ENCODE results near the gene SEC14L6.

GRCh38 chr22:30485362-30485988 lies 61.1 kb downstream of the SEC14L6 start:
- TF ChIP-seq EZH2 (IDR thresholded peaks at IDR 0.05; ENCODE audit: insufficient read depth, poor library complexity, severe bottlenecking) (no peak), EZH2phosphoT487 (IDR thresholded peaks at IDR 0.05; ENCODE audit: insufficient read depth, low read depth) (no peak)
